ENCODE data around the gene OR1B1. TPM values are rescaled to one million over a fixed set of nuclear protein-coding genes. Genes with fewer than 3 reads are reported as not detected.

Gene OR1B1
- total RNA-seq: not detected

DNA sequence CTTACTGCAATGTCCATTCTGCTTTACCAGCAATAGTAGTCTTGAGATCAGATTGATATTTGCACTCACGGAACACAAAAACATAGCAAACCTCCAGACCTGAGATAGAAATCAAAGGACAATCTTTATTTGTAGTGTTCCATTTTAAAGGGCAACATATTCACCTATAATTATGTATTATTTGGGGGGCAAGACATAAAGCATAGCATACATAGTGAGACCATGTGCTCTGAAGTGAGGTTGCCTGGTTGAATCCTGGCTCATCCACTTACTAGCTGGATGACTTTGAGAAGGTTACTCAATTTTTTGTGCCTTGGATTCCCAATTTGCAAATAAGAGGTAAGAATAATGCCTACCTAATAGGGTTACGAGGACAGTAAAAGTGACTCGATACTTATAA is at the start of gene OR1B1:
Gene OR1B1, minus strand, starts transcription at position 101 of the 400 bp plus-strand sequence.

DNA sequence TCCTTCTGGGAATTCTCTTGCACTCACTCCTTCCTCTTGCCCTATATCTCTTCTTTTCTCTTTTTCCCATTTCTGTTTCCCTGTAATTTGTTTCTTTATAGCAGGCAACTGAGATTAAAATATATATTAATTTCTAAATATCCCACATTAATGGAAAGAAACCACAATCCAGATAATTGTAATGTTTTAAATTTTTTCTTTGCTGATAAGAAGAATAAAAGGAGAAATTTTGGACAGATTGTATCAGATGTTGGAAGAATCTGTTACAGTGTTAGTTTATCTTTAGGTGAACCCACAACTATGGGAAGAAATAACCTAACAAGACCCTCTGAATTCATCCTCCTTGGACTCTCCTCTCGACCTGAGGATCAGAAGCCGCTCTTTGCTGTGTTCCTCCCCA is 4.0 kb upstream of the OR1B1 start, which contains the start of gene OR1L1:
Gene OR1L1, plus strand, starts transcription at position 301 of the 400 bp plus-strand sequence. Its CDS starts 0 bp downstream, at position 301.

DNA sequence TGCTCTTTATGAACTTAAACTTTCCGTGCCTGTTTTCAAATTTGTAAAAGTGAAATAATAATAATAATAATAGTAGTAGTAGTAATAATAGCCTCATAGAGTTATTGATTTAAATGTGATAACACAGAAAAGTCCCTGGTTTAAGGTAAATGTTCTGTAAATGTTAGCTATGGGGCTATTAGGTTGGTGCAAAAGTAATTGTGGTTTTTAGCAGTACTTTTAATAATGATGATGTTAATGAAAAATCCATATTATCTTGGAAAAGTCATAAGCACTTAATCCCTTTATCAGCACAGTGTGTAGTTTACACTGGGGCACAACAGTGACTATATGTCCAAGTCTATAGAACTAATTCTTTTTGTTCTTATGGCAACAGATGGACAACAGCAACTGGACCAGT is 43.1 kb downstream of the OR1B1 start, which contains the start of gene OR1Q1:
Gene OR1Q1, plus strand, starts transcription at position 377 of the 400 bp plus-strand sequence. Its CDS starts 0 bp downstream, at position 377.

GRCh38 chr9:122583284-122583683 is 74.1 kb downstream of the OR1B1 start, which contains the start of gene OR1L8:
OR1L8 (minus strand) TSS chr9:122583384; CDS start chr9:122568477, 14,907 bp downstream.

Other genes starting within 250 kb of the OR1B1 start
- not detected for gene OR1J1, start 179.7 kb downstream of the OR1B1 start, total RNA-seq
- not detected for gene OR1J2, start 146.8 kb downstream of the OR1B1 start, total RNA-seq
- gene OR1J4, start 138.5 kb downstream of the OR1B1 start, total RNA-seq: not detected
- gene OR1N1, start 130.3 kb downstream of the OR1B1 start, total RNA-seq: not detected
- not detected for gene OR1N2, start 104.5 kb downstream of the OR1B1 start, total RNA-seq
- not detected for gene OR1L8, start 74.2 kb downstream of the OR1B1 start, total RNA-seq
- gene OR1Q1, start 42.9 kb downstream of the OR1B1 start, total RNA-seq: not detected
- not detected for gene OR1L1, start 4.1 kb upstream of the OR1B1 start, total RNA-seq
- gene OR1L3, start 17.5 kb upstream of the OR1B1 start, total RNA-seq: not detected
- gene OR1L4, start 66.4 kb upstream of the OR1B1 start, total RNA-seq: not detected
- not detected for gene OR1L6, start 84.7 kb upstream of the OR1B1 start, total RNA-seq
- gene OR5C1, start 131.3 kb upstream of the OR1B1 start, total RNA-seq: not detected
- gene OR1K1, start 142.5 kb upstream of the OR1B1 start, total RNA-seq: not detected
- 10 to 100 TPM; 23.0 to 25.4 TPM for gene PDCL, start 171.0 kb upstream of the OR1B1 start, total RNA-seq
- 10 to 100 TPM; 43.2 to 45.0 TPM for gene RC3H2, start 247.7 kb upstream of the OR1B1 start, total RNA-seq